Psoas muscle (tissue), 8 donors: ENCODE data around the gene RRP7A. TPM values are rescaled to one million over a fixed set of nuclear protein-coding genes. Genes with fewer than 3 reads are reported as not detected.
"Not testable (repeated sequence)": the region's sequence is repeated elsewhere in the genome, so short reads cannot be mapped to it uniquely, and the experiment has no call there.

ENCODE experiments used
- ATAC-seq, 4 donors: fragments of 200-7000 bp; cut with Tn5 transposase; one replicate each; pipeline ENCODE4 v1.9.1; 2020; ENCODE audit warnings: moderate library complexity in 3 of 4, mild to moderate bottlenecking in 2 of 4
- DNase-seq, 2 donors: peaks; one replicate each; pipeline ENCODE4 v3.0.0-alpha.2; 2020
- H3K27ac ChIP-seq: fragments of 200-600 bp; one replicate; pipeline ENCODE4 v1.8.0; 2022
- H3K27me3 ChIP-seq, 3 donors: fragments of 200-600 bp in 1 of 3; one replicate each; pipeline versions ENCODE4 v1.6.1 to v1.8.0; 2013 to 2022; ENCODE audit warnings: low read length in 2 of 3, mild to moderate bottlenecking in 2 of 3, moderate library complexity in 1 of 3; ENCODE audit not compliant: insufficient read depth in 3 of 3
- H3K36me3 ChIP-seq, 2 donors: fragments of 200-600 bp in 1 of 2; one replicate each; pipeline versions ENCODE4 v1.6.1 to v1.8.0; 2013 to 2022; ENCODE audit warnings: low read depth in 1 of 2, mild to moderate bottlenecking in 1 of 2, moderate library complexity in 1 of 2; ENCODE audit not compliant: insufficient read depth in 1 of 2
- H3K4me1 ChIP-seq: fragments of 200-600 bp; one replicate; pipeline ENCODE4 v1.8.0; 2022
- H3K4me3 ChIP-seq: fragments of 200-600 bp; one replicate; pipeline ENCODE4 v1.8.0; 2022; ENCODE audit warnings: mild to moderate bottlenecking
- H3K9me3 ChIP-seq: fragments of 200-600 bp; one replicate; pipeline ENCODE4 v1.8.0; 2022
- CTCF ChIP-seq: fragments of 200-600 bp; IDR thresholded peaks from one replicate; pipeline ENCODE4 v1.8.0; 2022; ENCODE audit warnings: antibody characterized with exemption
- WGBS, 3 donors: extraction: QIAGEN DNeasy Blood & Tissue Kit; methylation state at CpG; one replicate each; pipeline versions ENCODE4 v1.1.6 to v1.1.7; 2013; 5-methylcytosine and 5-hydroxymethylcytosine counted together
- intact Hi-C, 2 donors: fragments of 100-400 bp; cut with DNase I; formaldehyde crosslinking; loops; one replicate each; pipeline versions ENCODE4 v1.11.0 to v1.14.2; 2022
- polyA plus RNA-seq, 3 donors: library from polyadenylated mRNA; stranded (reverse); fragments of 200-250 nt; gene quantifications; one replicate each; pipeline ENCODE4 v1.2.3, GENCODE V29; 2013
- total RNA-seq, 4 donors: library from RNA; stranded (reverse); fragmentation: NEBNext Ultra II Directional in 2 of 4; extraction: Animal tissue kit (Norgen Biotek cat#: 25700) in 2 of 4; gene quantifications; one replicate each; pipeline versions ENCODE4 v1.2.1 to v1.2.4, GENCODE V29; 2021 to 2023
- donor health status: healthy with polysubstance abuse.
- donor health status: DM: no; HTN: no; CAD: no; lungs with moderate emphysema.
- donor health status: Bipolar disorder and iron deficiency.
- donor health status: healthy.
- donor health status: DM: yes; HTN: yes; CAD: no.
- donor health status: DM: no; HTN: no; CAD: no.
- donor health status: DM: no; HTN: no; CAD: no.
- donor health status: DM: yes; HTN: yes; CAD: no.

The RRP7A gene
- total and polyA plus RNA-seq, 7 donors = 5.7 to 34.8 (median 32.2) TPM

- Histone ChIP-seq H3K9me3 (no peaks in the 10 kb centered on the region), H3K4me3 (peak within 1 kb of the TSS; percentile 72), H3K27ac (no peak within 1 kb of the TSS), H3K27me3 (no peaks in the 10 kb centered on the region), H3K4me1 (peaks cover 5% of the 10 kb centered on the region), H3K36me3 (no peaks in the 10 kb centered on the region)
- intact Hi-C loops = loop anchor here in 1 of 2 donors (2.0 kb wide), 1 partner anchor 21 kb away; no protein-coding TSS in a partner anchor
- no peak for TF ChIP-seq CTCF
- peak; percentile 88 to 95 (median 92) for ATAC-seq
- 2 to 5% (median 2%) methylated on average over 17 to 75 of the region's 75 CpGs for WGBS, 3 donors
- peak; percentile 89 to 93 for DNase-seq
Observed at GRCh38 chr22:42553475-42554361, 34.1 kb upstream of the RRP7A start, which contains the start of gene SERHL2. Gene SERHL2 (plus strand): TSS chr22:42553956. CDS start chr22:42554021, 65 bp downstream.

GRCh38 chr22:42552294-42552647 lies 32.7 kb upstream of the RRP7A start:
- WGBS, 3 donors = 93 to 98% (median 93%) methylated on average over 6 of the region's 6 CpGs
- not testable (repeated sequence) for ATAC-seq, H3K9me3 ChIP-seq, H3K4me1 ChIP-seq, H3K27me3 ChIP-seq, H3K27ac ChIP-seq, H3K36me3 ChIP-seq, H3K4me3 ChIP-seq, DNase-seq
- intact Hi-C loops = loop anchor here in 1 of 2 donors (2.0 kb wide), 1 partner anchor 19 kb away; no protein-coding TSS in a partner anchor

- 69 to 74% (median 74%) methylated on average over 11 of the region's 11 CpGs for WGBS, 3 donors
- no peaks in the 10 kb centered on the region for H3K36me3 ChIP-seq
- DNase-seq (no peak), ATAC-seq (no peak)
- H3K27ac ChIP-seq = no peak overlapping the region
- no peaks in the 10 kb centered on the region for H3K27me3 ChIP-seq
- H3K9me3 ChIP-seq = no peaks in the 10 kb centered on the region
- intact Hi-C loops = no loop called here
- H3K4me3 ChIP-seq = no peak overlapping the region
- TF ChIP-seq CTCF = no peak
- H3K4me1 ChIP-seq = peaks cover 5% of the 10 kb centered on the region
Observed at GRCh38 chr22:42549331-42550060, 29.9 kb upstream of the RRP7A start.

DNA sequence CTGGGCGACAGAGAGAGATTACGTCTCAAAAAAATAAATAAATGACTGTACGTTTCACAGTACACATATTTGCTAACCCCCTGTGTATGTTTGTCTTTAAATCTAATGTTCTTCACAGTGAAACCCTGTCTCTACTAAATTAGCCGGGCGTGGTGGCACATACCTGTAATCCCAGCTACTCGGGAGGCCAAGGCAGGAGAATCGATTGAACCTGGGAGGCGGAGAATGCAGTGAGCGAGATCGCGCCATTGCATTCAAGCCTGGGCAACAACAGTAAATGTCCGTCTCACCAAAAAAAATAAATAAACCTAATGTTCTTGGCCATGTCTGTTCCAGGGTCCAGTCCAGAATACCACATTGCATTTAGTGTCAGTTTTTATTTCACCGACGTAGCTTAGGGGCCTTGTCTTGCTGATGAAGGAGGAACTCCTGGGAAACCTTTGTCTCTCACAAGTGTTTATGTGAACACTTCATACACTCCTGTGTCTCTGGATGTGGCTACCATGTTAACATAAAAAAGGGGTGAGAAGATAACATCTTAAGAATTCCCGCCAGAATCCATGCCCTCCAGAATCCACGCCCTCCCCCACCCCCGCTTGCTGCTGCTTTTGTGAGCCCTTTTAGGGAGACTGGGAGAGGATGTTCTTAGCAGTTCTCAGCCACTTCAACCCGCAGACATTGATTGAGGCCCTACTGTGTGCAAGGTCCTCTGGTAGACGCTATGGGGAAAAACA lies 29.2 kb upstream of the RRP7A start:
- 80 to 82% (median 81%) methylated on average over 19 of the region's 19 CpGs for WGBS, 3 donors
- Histone ChIP-seq H3K36me3 (no peaks in the 10 kb centered on the region), H3K27ac (no peak overlapping the region), H3K27me3 (no peaks in the 10 kb centered on the region), H3K4me1 (peaks cover 5% of the 10 kb centered on the region), H3K9me3 (no peaks in the 10 kb centered on the region), H3K4me3 (no peak overlapping the region)
- ATAC-seq (no peak), DNase-seq (no peak)
- no peak for TF ChIP-seq CTCF
- intact Hi-C loops = no loop called here

DNA sequence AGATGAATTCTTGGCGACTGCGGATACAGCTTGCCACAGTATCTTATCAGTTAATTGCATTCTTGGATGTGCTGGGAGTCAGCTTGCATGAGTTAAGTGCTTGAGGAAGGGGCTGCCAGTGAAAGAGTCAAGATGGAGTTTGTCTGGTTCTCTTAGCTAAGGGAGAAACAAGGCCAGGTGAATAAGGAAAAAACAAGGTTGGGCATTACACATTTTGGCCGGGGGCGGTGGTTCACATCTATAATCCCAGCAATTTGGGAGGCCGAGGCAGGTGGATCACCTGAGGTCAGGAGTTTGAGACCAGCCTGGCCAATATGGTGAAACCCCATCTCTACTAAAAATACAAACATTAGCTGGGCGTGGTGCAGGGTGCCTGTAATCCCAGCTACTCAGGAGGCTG lies 28.5 kb upstream of the RRP7A start:
- ATAC-seq, H3K4me3 ChIP-seq, H3K36me3 ChIP-seq, H3K4me1 ChIP-seq, intact Hi-C loops, H3K27ac ChIP-seq, H3K9me3 ChIP-seq, H3K27me3 ChIP-seq, DNase-seq: not testable (repeated sequence)
- 63 to 74% (median 68%) methylated on average over 6 of the region's 6 CpGs for WGBS, 3 donors
